Effector memory CD8-positive, alpha-beta T cell (primary cell): ENCODE results near the gene PTK7.
"Not testable (repeated sequence)": the region's sequence is repeated elsewhere in the genome, so short reads cannot be mapped to it uniquely, and the experiment has no call there.

Source experiments
- ATAC-seq: fragments of 150-1000 bp; cut with Tn5 transposase; replicated peaks from 2 replicates; pipeline ENCODE4 v1.10.0; 2021; ENCODE audit warnings: mild to moderate bottlenecking, moderate library complexity
- DNase-seq, 3 experiments: peaks; one replicate each; pipeline ENCODE4 v3.0.0; 2021
- H3K27ac Mint-ChIP-seq, 2 donors: one replicate each; pipeline ENCODE4 v1.8.0; 2022; ENCODE audit warnings: mild to moderate bottlenecking in 2 of 2, mixed read lengths in 2 of 2, moderate library complexity in 2 of 2
- H3K27me3 Mint-ChIP-seq, 2 donors: one replicate each; pipeline ENCODE4 v1.8.0; 2022; ENCODE audit warnings: mixed read lengths in 2 of 2
- H3K36me3 Mint-ChIP-seq: one replicate; pipeline ENCODE4 v1.8.0; 2022; ENCODE audit warnings: mild to moderate bottlenecking, moderate library complexity, mixed read lengths; ENCODE audit not compliant: insufficient read depth
- H3K4me1 Mint-ChIP-seq, 2 donors: one replicate each; pipeline ENCODE4 v1.8.0; 2022; ENCODE audit warnings: low read depth in 2 of 2, mixed read lengths in 2 of 2
- H3K4me3 Mint-ChIP-seq, 2 donors: one replicate each; pipeline ENCODE4 v1.8.0; 2022; ENCODE audit warnings: mild to moderate bottlenecking in 2 of 2, mixed read lengths in 2 of 2, moderate library complexity in 2 of 2
- H3K9me3 Mint-ChIP-seq, 2 donors: one replicate each; pipeline ENCODE4 v1.8.0; 2022; ENCODE audit warnings: mixed read lengths in 2 of 2

PTK7 gene

GRCh38 chr6:43060034-43060754 lies 15.9 kb upstream of the PTK7 start:
- ATAC-seq, result no peak
- Mint-ChIP-seq H3K4me3 (peak overlapping the region; percentile 93 to 95), H3K27ac (peak overlapping the region; percentile 97 to 99), H3K4me1 (peaks cover 18 to 19% of the 10 kb centered on the region in 2 donors), H3K36me3 (peaks cover 47% of the 10 kb centered on the region), H3K9me3 (no peaks in the 10 kb centered on the region), H3K27me3 (no peaks in the 10 kb centered on the region)
- no peak for DNase-seq

- Mint-ChIP-seq H3K9me3 (no peaks in the 10 kb centered on the region), H3K36me3 (peaks cover 49% of the 10 kb centered on the region), H3K27me3 (no peaks in the 10 kb centered on the region), H3K4me1 (peaks cover 18 to 19% of the 10 kb centered on the region in 2 donors), H3K4me3 (peak overlapping the region; percentile 93 to 95), H3K27ac (peak overlapping the region; percentile 59 to 99)
- DNase-seq (no peak), ATAC-seq (no peak)
These were observed 15.1 kb upstream of the PTK7 start for GRCh38 chr6:43060755-43061633.

GRCh38 chr6:43061861-43062260 lies 14.3 kb upstream of the PTK7 start:
- peaks cover 44% of the 10 kb centered on the region for H3K36me3 Mint-ChIP-seq
- no peak for ATAC-seq
- H3K27ac Mint-ChIP-seq, result no peak overlapping the region
- H3K27me3 Mint-ChIP-seq, result no peaks in the 10 kb centered on the region
- no peaks in the 10 kb centered on the region for H3K9me3 Mint-ChIP-seq
- no peak for DNase-seq
- H3K4me3 Mint-ChIP-seq, result no peak overlapping the region
- peaks cover 18 to 19% of the 10 kb centered on the region in 2 donors for H3K4me1 Mint-ChIP-seq

- H3K27ac Mint-ChIP-seq, result no peak overlapping the region
- no peak for ATAC-seq
- peaks cover 18 to 19% of the 10 kb centered on the region in 2 donors for H3K4me1 Mint-ChIP-seq
- DNase-seq, result no peak
- no peak overlapping the region for H3K4me3 Mint-ChIP-seq
- H3K36me3 Mint-ChIP-seq, result peaks cover 37% of the 10 kb centered on the region
- H3K9me3 Mint-ChIP-seq, result no peaks in the 10 kb centered on the region
- no peaks in the 10 kb centered on the region for H3K27me3 Mint-ChIP-seq
These were observed 13.3 kb upstream of the PTK7 start for GRCh38 chr6:43062818-43063217.

GRCh38 chr6:43070028-43070632 lies 6.0 kb upstream of the PTK7 start:
- peaks cover 22% of the 10 kb centered on the region for H3K36me3 Mint-ChIP-seq
- H3K4me1 Mint-ChIP-seq, result no peaks in the 10 kb centered on the region
- no peaks in the 10 kb centered on the region for H3K9me3 Mint-ChIP-seq
- peak overlapping the region in 1 of 2 donors; percentile 62 for H3K27ac Mint-ChIP-seq
- ATAC-seq (peak; percentile 53), DNase-seq (no peak)
- H3K27me3 Mint-ChIP-seq, result no peaks in the 10 kb centered on the region
- H3K4me3 Mint-ChIP-seq, result no peak overlapping the region

GRCh38 chr6:43074847-43075669 lies 1.1 kb upstream of the PTK7 start:
- no peak overlapping the region for H3K27ac Mint-ChIP-seq
- no peaks in the 10 kb centered on the region for H3K4me1 Mint-ChIP-seq
- H3K36me3 Mint-ChIP-seq, result peaks cover 13% of the 10 kb centered on the region
- peak overlapping the region in 1 of 2 donors; percentile 35 for H3K4me3 Mint-ChIP-seq
- H3K9me3 Mint-ChIP-seq, result no peaks in the 10 kb centered on the region
- peaks cover 17 to 34% of the 10 kb centered on the region in 2 donors for H3K27me3 Mint-ChIP-seq
- no peak for ATAC-seq
- no peak for DNase-seq

GRCh38 chr6:43076464-43077332 lies 584 bp downstream of the PTK7 start:
- Mint-ChIP-seq H3K4me3 (peak overlapping the region; percentile 37 to 55), H3K4me1 (no peaks in the 10 kb centered on the region), H3K9me3 (no peaks in the 10 kb centered on the region), H3K27ac (no peak overlapping the region), H3K36me3 (peaks cover 13% of the 10 kb centered on the region), H3K27me3 (peaks cover 22 to 34% of the 10 kb centered on the region in 2 donors)
- DNase-seq (no peak), ATAC-seq (no peak)

GRCh38 chr6:43077333-43077809 lies 1.3 kb downstream of the PTK7 start:
- peaks cover 11% of the 10 kb centered on the region for H3K36me3 Mint-ChIP-seq
- ATAC-seq, result no peak
- H3K4me3 Mint-ChIP-seq, result peak overlapping the region; percentile 0 to 55

GRCh38 chr6:43077981-43078511 lies 1.9 kb downstream of the PTK7 start:
- H3K36me3 Mint-ChIP-seq, result peaks cover 10% of the 10 kb centered on the region
- ATAC-seq (no peak), DNase-seq (no peak)
- H3K9me3 Mint-ChIP-seq, result no peaks in the 10 kb centered on the region
- H3K27me3 Mint-ChIP-seq, result peaks cover 22 to 35% of the 10 kb centered on the region in 2 donors
- H3K4me1 Mint-ChIP-seq, result no peaks in the 10 kb centered on the region
- H3K4me3 Mint-ChIP-seq, result no peak overlapping the region
- no peak overlapping the region for H3K27ac Mint-ChIP-seq

More at GRCh38 chr6:43077333-43077809, 1.3 kb downstream of the PTK7 start:
- Mint-ChIP-seq H3K27ac (no peak overlapping the region), H3K4me1 (no peaks in the 10 kb centered on the region), H3K9me3 (no peaks in the 10 kb centered on the region), H3K27me3 (peaks cover 22 to 34% of the 10 kb centered on the region in 2 donors)
- DNase-seq, result no peak

- Mint-ChIP-seq H3K4me1 (no peaks in the 10 kb centered on the region), H3K36me3 (peaks cover 3% of the 10 kb centered on the region), H3K4me3 (no peak overlapping the region), H3K27me3 (peaks cover 22 to 42% of the 10 kb centered on the region in 2 donors), H3K9me3 (no peaks in the 10 kb centered on the region), H3K27ac (no peak overlapping the region)
- ATAC-seq, result no peak
- DNase-seq, result no peak
These were observed 2.6 kb downstream of the PTK7 start for GRCh38 chr6:43078691-43079090.

GRCh38 chr6:43081043-43081442 lies 4.9 kb downstream of the PTK7 start:
- Mint-ChIP-seq H3K27me3 (peaks cover 22 to 55% of the 10 kb centered on the region in 2 donors), H3K9me3 (no peaks in the 10 kb centered on the region), H3K27ac (no peak overlapping the region), H3K4me3 (no peak overlapping the region), H3K36me3 (peaks cover 3% of the 10 kb centered on the region), H3K4me1 (no peaks in the 10 kb centered on the region)
- ATAC-seq, result no peak
- DNase-seq, result no peak

GRCh38 chr6:43081922-43082321 lies 5.8 kb downstream of the PTK7 start:
- not testable (repeated sequence) for H3K4me1 Mint-ChIP-seq, H3K36me3 Mint-ChIP-seq, H3K4me3 Mint-ChIP-seq, H3K27ac Mint-ChIP-seq, DNase-seq, ATAC-seq, H3K9me3 Mint-ChIP-seq
- peaks cover 22 to 48% of the 10 kb centered on the region in 2 donors for H3K27me3 Mint-ChIP-seq
